ENCODE measurements around the gene AWAT2.

The AWAT2 gene

GRCh38 chrX:70084592-70085240 lies 35.0 kb upstream of the AWAT2 start:
- H3K4me3 ChIP-seq (ENCODE audit: low read depth, low read length): no peak overlapping the region
- in situ Hi-C loops (cut with HindIII; ENCODE audit: low sequenced_read_pairs): no loop called here
- DNase-seq (ENCODE audit: low read depth): no peak

GRCh38 chrX:70082723-70083122 lies 33.0 kb upstream of the AWAT2 start:
- TF ChIP-seq CTCF (IDR thresholded peaks at IDR 0.05; ENCODE audit: low read depth, low read length, missing control alignments): no peak
- H3K4me3 ChIP-seq (ENCODE audit: low read depth, low read length): no peak overlapping the region
- in situ Hi-C loops (cut with HindIII; ENCODE audit: low sequenced_read_pairs): no loop called here
- DNase-seq (ENCODE audit: low read depth): no peak

More at GRCh38 chrX:70084592-70085240, 35.0 kb upstream of the AWAT2 start:
- no peak for TF ChIP-seq CTCF (IDR thresholded peaks at IDR 0.05; ENCODE audit: low read depth, low read length, missing control alignments)

GRCh38 chrX:70079870-70080269 lies 30.1 kb upstream of the AWAT2 start:
- no peak overlapping the region for H3K4me3 ChIP-seq (ENCODE audit: low read depth, low read length)
- no peak for DNase-seq (ENCODE audit: low read depth)
- in situ Hi-C loops (cut with HindIII; ENCODE audit: low sequenced_read_pairs): no loop called here
- TF ChIP-seq CTCF (IDR thresholded peaks at IDR 0.05; ENCODE audit: low read depth, low read length, missing control alignments): no peak

GRCh38 chrX:70079297-70079696 lies 29.6 kb upstream of the AWAT2 start:
- H3K4me3 ChIP-seq (ENCODE audit: low read depth, low read length): no peak overlapping the region
- DNase-seq (ENCODE audit: low read depth): no peak
- in situ Hi-C loops (cut with HindIII; ENCODE audit: low sequenced_read_pairs): no loop called here
- no peak for TF ChIP-seq CTCF (IDR thresholded peaks at IDR 0.05; ENCODE audit: low read depth, low read length, missing control alignments)

- no peak for TF ChIP-seq CTCF (IDR thresholded peaks at IDR 0.05; ENCODE audit: low read depth, low read length, missing control alignments)
These were observed 16.9 kb upstream of the AWAT2 start for GRCh38 chrX:70066646-70067045.

GRCh38 chrX:70062961-70063550 lies 13.3 kb upstream of the AWAT2 start:
- no peak for TF ChIP-seq CTCF (IDR thresholded peaks at IDR 0.05; ENCODE audit: low read depth, low read length, missing control alignments)
- in situ Hi-C loops (cut with HindIII; ENCODE audit: low sequenced_read_pairs): no loop called here
- no peak for DNase-seq (ENCODE audit: low read depth)
- no peak overlapping the region for H3K4me3 ChIP-seq (ENCODE audit: low read depth, low read length)

More at GRCh38 chrX:70066646-70067045, 16.9 kb upstream of the AWAT2 start:
- H3K4me3 ChIP-seq (ENCODE audit: low read depth, low read length): no peak overlapping the region
- in situ Hi-C loops (cut with HindIII; ENCODE audit: low sequenced_read_pairs): no loop called here
- no peak for DNase-seq (ENCODE audit: low read depth)

Data from astrocyte of the cerebellum (primary cell).